ENCODE measurements around the gene MPO. TPM values are rescaled to one million over a fixed set of nuclear protein-coding genes. Genes with fewer than 3 reads are reported as not detected.

The MPO gene
- total RNA-seq, 4 donors from 2014 or later = not detected

DNA sequence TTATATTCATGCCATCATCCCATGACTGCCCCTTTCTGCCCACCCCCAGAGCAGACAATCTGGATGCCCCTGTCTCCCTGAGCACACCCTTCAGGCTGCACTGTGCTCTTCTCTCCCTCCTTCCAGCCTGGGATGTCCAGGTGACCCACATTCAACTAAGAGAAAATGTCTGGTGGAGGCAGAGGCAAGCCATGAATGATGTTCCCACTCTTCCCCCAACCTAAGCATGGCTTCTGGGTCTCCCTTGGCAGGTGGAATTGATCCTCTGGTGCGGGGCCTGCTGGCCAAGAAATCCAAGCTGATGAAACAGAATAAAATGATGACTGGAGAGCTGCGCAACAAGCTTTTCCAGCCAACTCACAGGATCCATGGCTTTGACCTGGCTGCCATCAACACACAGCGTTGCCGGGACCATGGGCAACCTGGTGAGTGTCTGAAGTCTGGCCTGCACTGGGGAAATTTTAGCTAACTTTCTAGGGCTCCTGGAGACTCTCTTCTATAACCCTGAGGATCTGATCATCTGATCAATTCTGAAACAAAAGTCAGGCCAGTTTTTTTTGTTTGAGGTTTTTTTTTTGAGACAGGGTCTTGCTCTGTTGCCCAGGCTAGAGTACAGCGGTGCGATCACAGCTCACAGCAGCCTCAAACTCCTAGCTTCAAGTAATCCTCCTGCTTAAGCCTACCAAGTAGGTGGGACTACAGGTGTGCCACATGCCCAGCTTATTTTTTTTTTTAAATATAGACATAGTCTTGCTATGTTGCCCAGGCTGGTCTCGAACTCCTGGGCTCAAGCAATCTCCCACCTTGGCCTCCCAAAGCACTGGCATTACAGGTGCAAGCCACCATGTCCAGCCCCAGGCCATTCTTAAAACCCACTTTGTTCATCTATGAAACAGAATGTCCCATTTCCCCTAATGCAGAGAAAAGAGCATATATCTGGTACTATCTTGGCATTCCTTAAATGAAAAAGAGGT, 14.5 kb downstream of the MPO start:
- H3K27me3 ChIP-seq = peaks cover 0 to 33% of the 10 kb centered on the region in 2 donors
- H3K4me3 ChIP-seq = no peak overlapping the region

GRCh38 chr17:58265271-58265670, 15.5 kb downstream of the MPO start:
- no peak for TF ChIP-seq POLR2A (IDR thresholded peaks at IDR 0.05)
- no peak for TF ChIP-seq CTCF (IDR thresholded peaks at IDR 0.05)
- no peak for DNase-seq (ENCODE audit: low spot score in 2 of 2)
- H3K9me3 ChIP-seq = no peaks in the 10 kb centered on the region
- no peaks in the 10 kb centered on the region for H3K36me3 ChIP-seq
- H3K27ac ChIP-seq = no peak overlapping the region
- WGBS, 2 donors = 80 to 83% methylated on average over 4 of the region's 4 CpGs
- peaks cover 0 to 37% of the 10 kb centered on the region in 2 donors for H3K27me3 ChIP-seq
- H3K4me1 ChIP-seq = no peaks in the 10 kb centered on the region
- H3K4me3 ChIP-seq = no peak overlapping the region

More for the DNA sequence above, 14.5 kb downstream of the MPO start:
- Histone ChIP-seq H3K27ac (no peak overlapping the region), H3K4me1 (no peaks in the 10 kb centered on the region), H3K9me3 (no peaks in the 10 kb centered on the region), H3K36me3 (no peaks in the 10 kb centered on the region)
- TF ChIP-seq EP300 (IDR thresholded peaks at IDR 0.05) = no peak
- TF ChIP-seq POLR2A (IDR thresholded peaks at IDR 0.05) = no peak
- no peak for TF ChIP-seq CTCF (IDR thresholded peaks at IDR 0.05)
- DNase-seq (ENCODE audit: low spot score in 2 of 2) = no peak
- 90 to 94% methylated on average over 7 of the region's 7 CpGs for WGBS, 2 donors

DNA sequence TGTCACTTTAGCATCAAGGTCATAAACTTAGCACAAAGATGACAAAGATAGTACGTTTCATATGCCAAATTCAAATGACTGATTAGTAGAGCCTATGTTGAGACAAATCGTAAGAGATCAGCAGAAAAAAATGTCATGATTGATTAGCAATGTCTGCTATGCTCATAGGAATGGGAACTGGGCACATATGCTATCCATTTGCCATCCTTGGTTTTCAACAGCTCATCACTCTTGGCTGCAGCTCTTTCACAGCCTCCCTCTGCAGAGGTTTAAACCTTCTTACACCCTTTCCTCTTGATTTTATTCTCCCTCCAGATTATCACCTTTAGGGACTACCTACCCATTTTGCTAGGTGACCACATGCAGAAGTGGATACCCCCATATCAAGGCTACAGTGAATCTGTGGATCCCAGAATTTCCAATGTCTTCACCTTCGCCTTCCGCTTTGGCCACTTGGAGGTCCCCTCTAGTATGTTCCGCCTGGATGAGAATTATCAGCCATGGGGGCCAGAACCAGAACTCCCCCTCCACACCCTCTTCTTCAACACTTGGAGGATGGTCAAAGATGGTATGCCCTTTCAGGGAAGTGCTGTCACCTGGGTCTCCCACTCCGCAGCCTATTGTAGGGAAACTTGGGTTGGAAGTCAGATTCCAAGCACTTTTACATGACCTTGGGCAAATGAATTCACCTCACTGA, 16.2 kb downstream of the MPO start:
- peaks cover 0 to 42% of the 10 kb centered on the region in 2 donors for H3K27me3 ChIP-seq

DNA sequence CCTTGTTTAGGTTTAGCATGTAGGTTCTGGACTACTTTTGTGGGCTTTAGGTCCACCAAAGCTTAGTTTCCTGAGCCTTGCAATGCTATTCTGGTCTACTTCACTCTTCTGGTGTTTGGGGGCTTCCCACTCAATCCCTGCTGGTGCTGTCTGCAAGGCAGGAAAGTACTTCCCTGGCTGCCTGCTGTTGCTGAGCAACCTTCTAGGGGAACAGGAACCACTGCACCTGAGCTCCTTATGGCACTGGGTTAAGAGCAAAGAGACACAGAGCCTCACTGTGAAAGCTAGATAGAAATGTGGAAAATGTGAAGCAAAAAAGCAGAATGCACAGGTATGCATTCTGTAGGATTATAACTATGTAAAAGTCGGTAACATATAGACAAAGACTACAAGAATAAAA, 17.0 kb downstream of the MPO start:
- no peak for DNase-seq (ENCODE audit: low spot score in 2 of 2)
- TF ChIP-seq EP300 (IDR thresholded peaks at IDR 0.05) = no peak
- TF ChIP-seq CTCF (IDR thresholded peaks at IDR 0.05) = no peak
- no peak for TF ChIP-seq POLR2A (IDR thresholded peaks at IDR 0.05)
- 72 to 79% methylated on average over 1 of the region's 1 CpG for WGBS, 2 donors
- H3K27me3 ChIP-seq = peaks cover 0 to 45% of the 10 kb centered on the region in 2 donors
- no peak overlapping the region for H3K27ac ChIP-seq
- no peak overlapping the region for H3K4me3 ChIP-seq
- no peaks in the 10 kb centered on the region for H3K4me1 ChIP-seq
- H3K36me3 ChIP-seq = no peaks in the 10 kb centered on the region
- no peaks in the 10 kb centered on the region for H3K9me3 ChIP-seq

More for the DNA sequence above, 16.2 kb downstream of the MPO start:
- Histone ChIP-seq H3K27ac (no peak overlapping the region), H3K9me3 (no peaks in the 10 kb centered on the region), H3K36me3 (no peaks in the 10 kb centered on the region), H3K4me1 (no peaks in the 10 kb centered on the region), H3K4me3 (no peak overlapping the region)
- DNase-seq (ENCODE audit: low spot score in 2 of 2) = no peak
- TF ChIP-seq POLR2A (IDR thresholded peaks at IDR 0.05) (no peak), CTCF (IDR thresholded peaks at IDR 0.05) (no peak), EP300 (IDR thresholded peaks at IDR 0.05) (no peak)
- 81 to 84% methylated on average over 6 of the region's 6 CpGs for WGBS, 2 donors

- Histone ChIP-seq H3K36me3 (no peaks in the 10 kb centered on the region), H3K27ac (no peak overlapping the region), H3K9me3 (no peaks in the 10 kb centered on the region), H3K4me1 (no peaks in the 10 kb centered on the region), H3K27me3 (peaks cover 0 to 51% of the 10 kb centered on the region in 2 donors), H3K4me3 (no peak overlapping the region)
- TF ChIP-seq EP300 (IDR thresholded peaks at IDR 0.05) (no peak), CTCF (IDR thresholded peaks at IDR 0.05) (no peak), POLR2A (IDR thresholded peaks at IDR 0.05) (no peak)
- no peak for DNase-seq (ENCODE audit: low spot score in 2 of 2)
- 87 to 90% methylated on average over 11 of the region's 11 CpGs for WGBS, 2 donors
These were observed 18.6 kb downstream of the MPO start for GRCh38 chr17:58262149-58262548.

Data from tibial nerve (tissue), 4 donors.